Esophagus squamous epithelium (tissue), 5 donors: ENCODE data around the gene RP2. TPM values are rescaled to one million over a fixed set of nuclear protein-coding genes. Genes with fewer than 3 reads are reported as not detected.
A peak's percentile ranks its signal among the peaks of the same experiment; 100 is the strongest.

Experiments
- DNase-seq: peaks from one replicate; lab custom pipeline; 2025; lab: John Stamatoyannopoulos, UW
- H3K27ac ChIP-seq, 4 donors: fragments of 200-600 bp; sonication (generic); one replicate each; pipeline ENCODE4 v1.5.1; 2016 to 2019; ENCODE audit warnings: mild to moderate bottlenecking in 1 of 4
- H3K27me3 ChIP-seq, 4 donors: fragments of 200-600 bp; sonication (generic); 1 replicate in 3 of 4; 2 replicates in 1 of 4; pipeline versions ENCODE4 v1.5.1 to v1.6.0; 2017 to 2021; ENCODE audit warnings: antibody characterized with exemption in 1 of 4
- H3K36me3 ChIP-seq, 3 donors: fragments of 200-600 bp; sonication (generic); one replicate each; pipeline ENCODE4 v1.5.1; 2016 to 2019
- H3K4me1 ChIP-seq, 3 donors: fragments of 200-600 bp; sonication (generic); one replicate each; pipeline ENCODE4 v1.5.1; 2017 to 2019
- H3K4me3 ChIP-seq, 4 donors: fragments of 200-600 bp; sonication (generic); 1 replicate in 3 of 4; 2 replicates in 1 of 4; pipeline ENCODE4 v1.5.1; 2016 to 2019; ENCODE audit warnings: mild to moderate bottlenecking in 2 of 4, moderate library complexity in 1 of 4
- H3K9me3 ChIP-seq, 3 donors: fragments of 200-600 bp; sonication (generic); one replicate each; pipeline ENCODE4 v1.5.1; 2016 to 2019
- POLR2A ChIP-seq, 4 donors: fragments of 450-650 bp; IDR thresholded peaks; one replicate each; pipeline ENCODE4 v1.6.1; 2017; ENCODE audit warnings: antibody characterized with exemption in 4 of 4, mild to moderate bottlenecking in 4 of 4, moderate library complexity in 3 of 4
- WGBS, 2 donors: methylation state at CpG; one replicate each; pipeline ENCODE4 v1.1.5; 2018; 5-methylcytosine and 5-hydroxymethylcytosine counted together
- intact Hi-C: fragments of 100-400 bp; cut with DNase I; formaldehyde crosslinking; loops from one replicate; pipeline ENCODE4 v1.15.0; 2022
- total RNA-seq, 4 donors: library from RNA; depleted of rRNA; stranded (reverse); fragments of >200 nt; gene quantifications; one replicate each; pipeline ENCODE4 v1.1.0, GENCODE V29; 2016
- TF ChIP-seq, protein P1 (sequence below), 6 experiments: fragments of 450-650 bp in 4 of 6; fragments of 200-600 bp in 2 of 6; sonication (generic) in 2 of 6; IDR thresholded peaks; one replicate each; pipeline ENCODE4 v1.5.1; 2016 to 2019; ENCODE audit warnings: antibody characterized with exemption in 6 of 6, mild to moderate bottlenecking in 4 of 6, moderate library complexity in 4 of 6
- donor health status: DM: yes; HTN: yes; CAD: no.

RP2 gene
- total RNA-seq, 4 donors from 2014 or later: 14.9 to 21.9 (median 17.6) TPM

DNA sequence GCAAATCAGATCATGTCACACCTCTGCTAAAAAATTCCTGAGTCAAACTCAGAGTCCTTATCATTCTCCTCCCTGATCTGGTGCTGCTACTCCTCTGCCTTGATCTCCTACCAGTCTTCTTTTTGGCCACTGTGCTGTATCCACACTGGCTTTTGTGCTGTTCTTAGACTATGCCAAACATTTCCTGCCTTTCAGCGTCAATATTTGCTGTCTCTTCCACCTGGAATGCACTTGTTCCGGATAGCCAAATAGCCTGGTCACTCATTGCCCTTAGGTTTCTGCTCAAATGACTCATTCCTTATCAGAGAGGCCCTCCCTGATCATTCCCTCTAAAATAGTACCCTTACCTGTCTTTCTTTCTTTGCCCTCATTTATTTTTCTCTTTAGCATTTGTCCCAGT, 24.4 kb upstream of the RP2 start:
- 41 to 63% methylated on average over 2 of the region's 2 CpGs for WGBS, 2 donors
- Histone ChIP-seq H3K4me1 (no peaks in the 10 kb centered on the region), H3K4me3 (no peak overlapping the region), H3K9me3 (no peaks in the 10 kb centered on the region), H3K36me3 (no peaks in the 10 kb centered on the region), H3K27ac (no peak overlapping the region), H3K27me3 (no peaks in the 10 kb centered on the region)
- intact Hi-C loops: no loop called here
- TF ChIP-seq, protein P1, sequence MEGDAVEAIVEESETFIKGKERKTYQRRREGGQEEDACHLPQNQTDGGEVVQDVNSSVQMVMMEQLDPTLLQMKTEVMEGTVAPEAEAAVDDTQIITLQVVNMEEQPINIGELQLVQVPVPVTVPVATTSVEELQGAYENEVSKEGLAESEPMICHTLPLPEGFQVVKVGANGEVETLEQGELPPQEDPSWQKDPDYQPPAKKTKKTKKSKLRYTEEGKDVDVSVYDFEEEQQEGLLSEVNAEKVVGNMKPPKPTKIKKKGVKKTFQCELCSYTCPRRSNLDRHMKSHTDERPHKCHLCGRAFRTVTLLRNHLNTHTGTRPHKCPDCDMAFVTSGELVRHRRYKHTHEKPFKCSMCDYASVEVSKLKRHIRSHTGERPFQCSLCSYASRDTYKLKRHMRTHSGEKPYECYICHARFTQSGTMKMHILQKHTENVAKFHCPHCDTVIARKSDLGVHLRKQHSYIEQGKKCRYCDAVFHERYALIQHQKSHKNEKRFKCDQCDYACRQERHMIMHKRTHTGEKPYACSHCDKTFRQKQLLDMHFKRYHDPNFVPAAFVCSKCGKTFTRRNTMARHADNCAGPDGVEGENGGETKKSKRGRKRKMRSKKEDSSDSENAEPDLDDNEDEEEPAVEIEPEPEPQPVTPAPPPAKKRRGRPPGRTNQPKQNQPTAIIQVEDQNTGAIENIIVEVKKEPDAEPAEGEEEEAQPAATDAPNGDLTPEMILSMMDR (IDR thresholded peaks at IDR 0.05): no peak
- no peak for TF ChIP-seq POLR2A (IDR thresholded peaks at IDR 0.05)
- DNase-seq: no peak

DNA sequence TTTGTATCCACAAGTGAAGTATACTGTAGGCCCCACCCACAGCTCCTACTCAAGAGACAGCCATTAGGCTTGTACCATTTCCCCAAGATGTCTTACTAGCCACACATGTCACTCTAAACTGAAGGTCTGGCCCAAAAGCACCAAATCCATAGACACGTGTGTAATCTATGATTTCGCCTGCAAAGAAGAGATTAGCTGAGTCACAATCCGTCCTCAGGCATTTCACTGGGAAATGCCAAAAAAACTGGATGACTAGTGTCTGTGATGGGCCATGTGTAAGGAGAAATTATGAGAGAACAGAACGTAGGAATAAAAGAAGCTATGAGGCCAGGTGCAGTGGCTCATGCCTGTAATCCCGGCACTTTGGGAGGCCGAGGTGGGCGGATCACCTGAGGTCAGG, 21.9 kb upstream of the RP2 start:
- peaks cover 0 to 11% (median 0%) of the 10 kb centered on the region in 3 donors for H3K4me1 ChIP-seq
- no peak overlapping the region for H3K27ac ChIP-seq
- no peak overlapping the region for H3K4me3 ChIP-seq
- no peaks in the 10 kb centered on the region for H3K27me3 ChIP-seq
- 52 to 64% methylated on average over 7 of the region's 7 CpGs for WGBS, 2 donors
- TF ChIP-seq POLR2A (IDR thresholded peaks at IDR 0.05): no peak
- TF ChIP-seq, protein P1 (IDR thresholded peaks at IDR 0.05): no peak
- H3K9me3 ChIP-seq: no peaks in the 10 kb centered on the region
- intact Hi-C loops: no loop called here
- H3K36me3 ChIP-seq: no peaks in the 10 kb centered on the region
- no peak for DNase-seq

DNA sequence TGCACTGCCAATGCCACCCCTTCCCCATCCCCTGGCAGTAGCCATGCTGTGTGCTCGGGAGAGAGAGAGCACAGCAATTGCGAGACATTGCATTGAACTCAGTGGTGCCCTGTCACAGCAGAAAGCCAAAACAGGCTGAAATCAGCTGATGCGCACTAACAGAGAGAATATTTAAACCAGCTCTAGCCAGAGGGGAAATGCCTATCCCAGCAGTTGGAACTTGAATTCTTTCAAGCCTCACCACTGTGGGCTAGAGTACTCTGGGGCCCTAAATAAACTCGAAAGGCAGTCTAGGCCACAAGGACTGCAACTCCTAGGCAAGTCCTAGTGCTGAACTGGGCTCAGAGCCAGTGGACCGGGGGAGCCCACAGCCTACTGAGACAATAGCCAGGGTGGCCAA, 17.7 kb upstream of the RP2 start:
- WGBS, 2 donors: 79 to 93% methylated on average over 3 to 4 of the region's 5 CpGs
- H3K9me3 ChIP-seq: no peaks in the 10 kb centered on the region
- no peaks in the 10 kb centered on the region for H3K27me3 ChIP-seq
- no peak overlapping the region for H3K27ac ChIP-seq
- DNase-seq: no peak
- peaks cover 0 to 29% (median 0%) of the 10 kb centered on the region in 3 donors for H3K4me1 ChIP-seq
- intact Hi-C loops: no loop called here
- no peak overlapping the region for H3K4me3 ChIP-seq
- no peaks in the 10 kb centered on the region for H3K36me3 ChIP-seq
- TF ChIP-seq, protein P1 (IDR thresholded peaks at IDR 0.05): no peak
- TF ChIP-seq POLR2A (IDR thresholded peaks at IDR 0.05): no peak

DNA sequence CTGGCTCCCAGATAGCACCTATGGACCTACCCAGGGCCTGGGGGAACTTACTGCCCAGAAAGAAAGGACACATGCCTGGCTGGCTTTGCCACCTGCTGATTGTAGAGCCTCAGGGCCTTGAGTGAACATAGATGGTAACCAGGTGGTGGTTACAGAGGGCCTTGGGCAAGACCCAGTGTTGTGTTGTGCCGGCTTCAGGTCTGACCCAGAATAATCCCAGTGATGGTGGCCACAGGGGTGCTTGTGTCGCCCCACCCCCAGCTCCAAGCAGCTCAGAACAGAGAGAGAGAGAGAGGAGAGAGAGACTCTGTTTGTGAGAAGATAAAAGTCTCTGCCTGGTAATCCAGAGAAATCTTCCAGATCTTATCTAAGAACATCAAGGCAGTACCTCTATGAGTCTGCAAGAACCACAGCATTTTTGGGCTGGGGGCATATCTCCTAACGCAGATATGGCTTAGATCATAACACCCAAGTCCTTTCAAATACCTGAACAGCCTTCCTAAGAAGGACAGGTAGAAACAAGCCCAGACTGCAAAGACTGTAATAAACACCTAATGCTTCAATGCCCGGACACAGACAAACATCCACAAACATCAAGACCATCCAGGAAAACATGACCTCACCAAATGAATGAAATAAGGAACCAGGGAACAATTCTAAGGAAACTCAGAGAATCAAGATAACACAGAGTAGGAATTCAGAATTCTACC, 16.3 kb upstream of the RP2 start:
- no peak for DNase-seq
- TF ChIP-seq, protein P1 (IDR thresholded peaks at IDR 0.05): no peak
- no peak for TF ChIP-seq POLR2A (IDR thresholded peaks at IDR 0.05)
- Histone ChIP-seq H3K9me3 (no peaks in the 10 kb centered on the region), H3K36me3 (no peaks in the 10 kb centered on the region), H3K4me3 (no peak overlapping the region), H3K27ac (no peak overlapping the region), H3K27me3 (no peaks in the 10 kb centered on the region), H3K4me1 (peaks cover 0 to 31% (median 0%) of the 10 kb centered on the region in 3 donors)
- WGBS, 2 donors: 25 to 58% methylated on average over 2 to 4 of the region's 4 CpGs
- intact Hi-C loops: no loop called here

DNA sequence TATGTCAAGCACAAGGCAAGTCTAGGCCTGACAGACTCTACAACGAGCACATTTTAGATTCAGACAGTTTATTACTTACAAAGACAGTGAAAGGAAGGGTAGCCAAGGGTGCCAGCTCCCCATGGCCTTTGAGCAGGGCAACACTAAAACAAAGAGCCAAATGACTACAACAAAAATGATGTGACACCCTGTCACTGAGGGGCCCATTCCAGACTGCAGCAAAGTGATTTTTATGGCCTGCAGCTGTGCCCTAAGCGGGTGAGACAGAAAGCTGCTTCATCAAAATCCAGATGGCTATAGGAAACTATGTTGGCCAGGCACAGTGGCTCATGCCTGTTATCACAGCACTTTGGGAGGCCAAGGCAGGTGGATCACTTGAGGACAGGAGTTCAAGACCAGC, 13.4 kb upstream of the RP2 start:
- Histone ChIP-seq H3K27me3 (no peaks in the 10 kb centered on the region), H3K9me3 (no peaks in the 10 kb centered on the region), H3K4me3 (no peak overlapping the region), H3K36me3 (no peaks in the 10 kb centered on the region), H3K4me1 (peaks cover 0 to 31% (median 0%) of the 10 kb centered on the region in 3 donors), H3K27ac (peak overlapping the region in 3 of 4 donors; percentile 36 to 47 (median 39))
- intact Hi-C loops: no loop called here
- WGBS, 2 donors: 0 to 48% methylated on average over 1 to 2 of the region's 2 CpGs
- no peak for DNase-seq
- no peak for TF ChIP-seq POLR2A (IDR thresholded peaks at IDR 0.05)
- TF ChIP-seq, protein P1 (IDR thresholded peaks at IDR 0.05): no peak
